GM10847 (cell line): ENCODE data around the gene RMDN2.

Source experiments
- POLR2A ChIP-seq: IDR thresholded peaks from 2 replicates; pipeline ENCODE4 v1.6.1; 2011; ENCODE audit not compliant: insufficient read length; ENCODE audit errors: extremely low read depth

The RMDN2 gene

DNA sequence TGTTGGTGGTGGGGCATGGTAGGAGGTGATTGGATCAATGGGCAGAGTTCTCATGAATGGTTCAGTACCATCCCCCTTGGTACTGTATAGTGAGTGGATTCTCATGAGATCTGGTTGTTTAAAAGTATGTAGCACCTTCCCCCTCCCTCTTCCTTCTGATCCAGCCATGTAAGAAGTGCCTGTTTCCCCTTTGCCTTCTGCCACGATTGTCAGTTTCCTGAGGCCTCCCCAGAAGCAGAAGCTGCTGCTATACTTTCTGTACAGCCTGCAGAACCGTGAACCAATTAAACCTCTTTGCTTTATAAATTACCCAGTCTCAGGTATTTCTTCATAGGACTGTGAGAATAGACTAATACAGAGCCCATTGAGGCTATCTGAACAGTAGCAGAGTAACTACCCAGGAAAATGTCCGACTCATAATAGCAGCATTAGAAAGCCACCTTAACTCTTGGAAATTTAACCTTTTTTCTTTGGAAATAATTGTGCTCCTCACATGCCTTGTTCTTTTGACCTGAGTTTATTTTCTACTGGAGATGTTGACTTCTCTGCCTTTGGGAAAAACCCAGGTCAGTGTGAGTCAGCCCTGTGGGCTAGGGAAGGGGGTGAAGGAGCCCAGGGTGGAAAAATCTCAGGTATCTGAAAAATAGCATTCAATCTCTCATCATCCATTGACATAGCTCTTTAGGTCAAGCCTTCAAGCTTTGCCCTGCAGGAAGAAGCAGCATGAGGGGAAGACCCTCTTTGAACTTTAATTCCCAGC lies 132.7 kb downstream of the RMDN2 start:
- TF ChIP-seq POLR2A = no peak

DNA sequence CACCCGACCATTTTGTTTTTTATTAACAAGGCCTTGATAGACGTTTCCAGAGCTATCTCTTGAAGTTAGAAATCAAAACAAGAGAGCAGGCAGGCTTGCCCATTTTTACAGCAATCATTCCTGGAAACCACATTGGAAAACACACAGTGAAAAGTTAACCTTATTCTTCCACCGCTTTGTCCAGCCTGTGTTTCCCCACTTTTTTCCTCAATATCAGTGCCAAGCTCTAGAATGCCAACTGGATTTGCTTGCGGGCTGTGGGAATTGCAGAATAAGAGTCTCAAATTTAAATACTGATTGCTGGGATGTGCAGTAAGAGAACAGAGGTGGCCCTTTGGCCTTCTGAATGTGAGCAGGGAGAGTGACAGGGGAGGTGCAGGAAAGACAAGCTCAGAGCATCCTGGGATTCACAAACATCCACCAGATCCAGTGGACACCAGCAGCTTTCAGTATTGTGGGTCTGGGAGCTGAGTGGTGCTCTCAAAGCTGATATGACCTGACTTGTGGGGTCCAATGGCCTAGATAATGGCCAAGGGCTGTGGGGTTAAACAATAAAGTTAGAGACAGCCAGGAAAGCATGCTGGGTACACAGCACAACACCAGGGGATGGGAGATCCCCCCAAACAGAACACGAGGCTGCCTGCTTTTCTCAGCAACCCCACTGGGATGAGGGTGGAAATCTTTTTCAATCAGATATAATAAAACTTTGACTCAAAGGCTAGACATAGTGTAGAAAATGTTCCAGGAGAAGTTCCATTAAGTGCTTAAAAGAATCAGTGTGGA lies 135.3 kb downstream of the RMDN2 start:
- no peak for TF ChIP-seq POLR2A

DNA sequence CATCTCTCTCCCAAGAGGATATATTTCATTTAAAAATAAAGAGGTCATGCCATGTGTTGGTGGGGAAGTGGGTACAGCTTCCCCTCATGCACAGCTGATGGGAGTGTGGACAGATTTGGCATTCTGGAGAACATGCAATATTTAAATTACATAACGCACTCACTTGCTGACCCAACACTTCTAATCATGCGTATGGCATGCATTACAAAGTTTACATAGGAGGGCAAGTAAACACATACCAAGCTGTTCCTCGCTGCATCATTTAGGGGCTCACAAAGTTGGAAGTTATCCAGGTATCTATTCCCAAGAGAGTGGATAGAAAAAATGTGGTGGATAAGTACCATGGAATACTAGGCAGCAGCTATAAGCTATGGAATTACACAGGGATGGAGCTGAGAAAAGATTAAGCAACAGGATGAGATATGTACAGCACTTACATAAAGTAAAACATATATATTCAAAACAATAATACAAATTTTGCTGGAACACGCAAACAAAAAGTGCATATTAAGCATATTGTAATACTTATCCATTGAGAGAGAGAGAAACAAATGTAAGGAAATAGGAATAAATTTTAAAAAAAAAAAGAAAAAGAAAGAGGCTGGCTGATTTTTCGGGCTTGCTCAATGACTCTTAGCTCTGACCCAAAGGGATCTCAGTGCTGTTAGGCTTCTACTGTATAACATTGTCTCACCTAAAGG lies 139.9 kb downstream of the RMDN2 start:
- no peak for TF ChIP-seq POLR2A

DNA sequence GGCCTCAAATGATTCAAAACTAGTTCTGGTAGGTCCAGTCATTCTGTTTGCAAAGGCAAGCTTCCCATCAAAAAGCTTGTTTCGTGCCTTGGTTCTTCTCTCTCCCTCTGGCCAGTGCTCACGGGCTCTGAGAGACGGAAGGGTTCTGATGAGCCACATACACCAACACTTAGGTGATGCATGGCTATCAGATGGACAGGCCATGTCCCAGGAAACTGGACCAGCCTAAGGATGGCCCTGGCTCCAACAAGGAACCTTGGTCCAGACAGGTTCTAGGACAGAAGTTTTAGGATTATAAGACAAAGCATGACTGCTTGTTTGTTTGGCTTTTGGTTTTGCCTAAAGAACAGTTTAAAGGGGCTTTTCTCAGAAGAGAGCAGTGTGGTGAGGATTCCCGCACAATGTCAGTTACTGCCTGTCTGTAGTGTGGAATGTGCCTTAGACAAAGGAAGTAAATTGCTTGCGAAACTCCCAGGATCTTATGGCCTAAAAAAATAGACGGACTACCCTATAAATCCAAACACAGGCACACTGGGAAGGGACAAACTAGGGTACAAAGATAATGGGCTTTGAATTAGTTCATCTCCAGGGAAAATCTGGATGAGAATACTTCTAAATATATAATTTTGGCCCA lies 140.5 kb downstream of the RMDN2 start:
- no peak for TF ChIP-seq POLR2A

DNA sequence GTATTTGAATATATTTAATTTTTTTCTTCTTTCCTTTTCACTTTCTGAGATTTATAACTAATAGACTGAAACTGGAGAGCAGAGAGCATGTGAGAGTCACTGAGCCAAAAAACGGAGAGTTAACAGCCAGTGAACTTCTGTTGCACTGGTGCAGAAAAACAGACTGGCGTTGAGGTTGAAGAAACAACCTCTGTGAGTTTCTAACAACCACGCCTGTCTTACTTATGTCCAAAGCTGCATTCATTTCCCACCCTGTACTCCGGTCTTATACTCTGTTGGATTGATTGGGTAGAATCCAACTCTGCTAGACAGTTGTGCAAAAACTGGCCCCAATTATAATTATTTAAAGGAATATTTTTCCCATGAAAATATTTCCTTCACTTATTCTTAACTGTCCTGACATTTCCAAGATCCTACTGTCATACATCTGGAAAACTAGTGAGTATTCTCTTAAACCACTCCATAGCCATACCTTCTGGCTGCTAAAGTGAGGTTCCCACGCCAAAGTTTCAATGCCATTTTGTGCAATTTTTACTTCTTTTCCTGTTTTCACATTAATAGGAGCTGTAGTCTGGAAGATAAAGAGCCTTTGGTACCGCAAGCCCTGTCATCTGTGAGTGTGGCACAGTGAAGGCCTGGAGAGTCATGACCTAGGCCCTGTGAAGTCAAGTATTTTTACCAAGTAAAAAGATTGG lies 141.5 kb downstream of the RMDN2 start:
- TF ChIP-seq POLR2A = no peak
